Measurements from ENCODE around the gene TRIM6.
A peak's percentile ranks its signal among the peaks of the same experiment; 100 is the strongest.
"Not testable (repeated sequence)": the region's sequence is repeated elsewhere in the genome, so short reads cannot be mapped to it uniquely, and the experiment has no call there.

The TRIM6 gene

DNA sequence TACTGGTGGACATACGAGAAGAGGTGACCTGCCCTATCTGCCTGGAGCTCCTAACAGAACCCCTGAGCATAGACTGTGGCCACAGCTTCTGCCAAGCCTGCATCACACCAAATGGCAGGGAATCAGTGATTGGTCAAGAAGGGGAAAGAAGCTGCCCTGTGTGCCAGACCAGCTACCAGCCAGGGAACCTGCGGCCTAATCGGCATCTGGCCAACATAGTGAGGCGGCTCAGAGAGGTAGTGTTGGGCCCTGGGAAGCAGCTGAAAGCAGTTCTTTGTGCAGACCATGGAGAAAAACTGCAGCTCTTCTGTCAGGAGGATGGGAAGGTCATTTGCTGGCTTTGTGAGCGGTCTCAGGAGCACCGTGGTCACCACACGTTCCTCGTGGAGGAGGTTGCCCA, 6.9 kb downstream of the TRIM6 start:
- DNase-seq (ENCODE audit: low read depth in 2 of 2): no peak

DNA sequence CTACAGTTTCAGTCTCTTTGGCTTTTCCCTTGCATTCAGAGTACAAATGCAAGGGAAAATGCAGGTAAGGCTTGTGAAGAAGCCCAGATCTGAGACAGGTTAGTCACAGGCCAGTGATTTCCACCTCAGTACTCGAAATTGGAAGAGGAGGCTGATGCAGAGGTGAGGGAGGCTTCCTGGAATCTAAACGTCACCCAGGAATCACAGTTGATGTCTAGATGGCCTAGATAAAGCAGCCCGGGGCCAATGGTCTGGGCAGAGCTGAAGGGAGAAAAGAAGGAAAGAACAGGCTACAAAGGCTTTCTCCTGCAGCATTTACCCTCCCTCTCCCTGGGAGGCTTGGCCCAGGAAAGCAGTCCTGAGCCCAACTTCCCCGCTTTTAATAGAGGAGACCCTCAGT, 8.5 kb downstream of the TRIM6 start:
- DNase-seq (ENCODE audit: low read depth in 2 of 2): no peak

DNA sequence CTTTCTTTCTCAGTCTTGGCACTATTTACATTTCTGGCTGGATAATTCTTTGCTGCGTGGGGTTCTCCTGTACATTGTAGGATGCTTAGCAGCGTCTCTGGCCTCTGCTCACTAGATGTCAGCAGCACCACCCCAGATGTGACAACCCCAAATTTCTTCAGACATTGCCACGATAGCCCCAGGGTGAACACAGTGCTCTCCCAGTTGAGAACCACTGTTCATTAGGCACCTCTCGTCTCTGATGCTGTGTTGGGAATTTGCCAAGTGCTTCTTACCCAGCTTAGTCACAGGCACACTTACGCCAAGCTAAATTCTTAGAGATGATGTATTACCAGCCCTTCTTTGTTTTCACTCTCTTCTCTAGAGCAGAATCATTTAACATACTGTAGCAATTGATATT, 9.4 kb downstream of the TRIM6 start:
- no peak for DNase-seq (ENCODE audit: low read depth in 2 of 2)

DNA sequence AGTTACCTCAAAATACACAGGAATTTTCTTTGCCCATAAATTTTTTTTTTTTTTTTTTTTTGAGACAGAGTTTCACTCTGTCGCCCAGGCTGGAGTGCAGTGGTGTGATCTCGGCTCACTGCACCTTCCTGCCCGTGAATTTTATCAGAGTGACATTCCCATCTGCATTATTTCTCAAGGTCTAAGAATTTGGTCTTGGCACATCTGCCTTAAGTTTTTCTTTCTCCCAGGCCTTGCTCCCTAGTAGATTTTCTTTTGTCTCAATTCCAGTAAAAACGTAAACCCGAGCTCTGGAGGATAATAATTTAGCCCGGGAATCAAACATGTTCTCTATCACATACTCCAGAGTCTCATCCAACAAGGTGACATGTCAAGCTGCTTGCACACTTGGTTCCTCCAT, 12.4 kb downstream of the TRIM6 start:
- no peak for DNase-seq (ENCODE audit: low read depth in 2 of 2)

DNA sequence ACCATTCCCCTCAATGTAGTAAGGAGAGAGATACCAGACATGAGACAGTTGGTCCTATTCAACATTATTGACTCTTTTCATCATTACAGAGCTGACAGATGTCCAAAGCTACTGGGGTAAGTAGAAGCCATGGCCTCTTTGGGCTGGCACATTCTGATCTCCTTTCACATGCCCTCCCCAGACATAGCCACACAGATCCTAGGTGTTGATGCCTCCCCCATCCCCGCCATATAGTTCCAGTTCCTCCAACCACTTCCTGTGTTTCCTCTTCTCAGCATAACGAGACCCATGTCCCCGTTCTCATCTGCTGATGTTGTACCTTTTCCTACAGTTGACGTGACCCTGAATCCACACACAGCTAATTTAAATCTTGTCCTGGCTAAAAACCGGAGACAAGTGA, 14.0 kb downstream of the TRIM6 start:
- no peak for DNase-seq (ENCODE audit: low read depth in 2 of 2)

DNA sequence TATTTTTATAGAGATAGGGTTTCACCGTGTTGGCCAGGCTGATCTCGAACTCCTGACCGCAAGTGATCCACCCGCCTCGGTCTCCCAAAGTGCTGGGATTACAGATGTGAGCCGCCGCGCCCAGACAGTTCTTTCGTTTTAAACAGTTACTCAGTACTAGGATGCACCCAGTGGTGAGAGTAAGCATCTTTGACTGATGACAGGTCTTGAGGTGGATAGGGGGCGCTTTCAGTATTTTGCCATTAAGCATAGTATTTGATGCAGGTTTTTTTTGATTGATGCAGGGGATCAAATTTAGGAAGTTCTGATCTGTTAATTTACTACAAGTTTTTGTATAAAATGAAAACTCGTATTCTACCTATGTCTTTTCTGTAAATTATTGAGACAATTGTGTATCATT, 15.2 kb downstream of the TRIM6 start:
- DNase-seq (ENCODE audit: low read depth in 2 of 2): no peak

DNA sequence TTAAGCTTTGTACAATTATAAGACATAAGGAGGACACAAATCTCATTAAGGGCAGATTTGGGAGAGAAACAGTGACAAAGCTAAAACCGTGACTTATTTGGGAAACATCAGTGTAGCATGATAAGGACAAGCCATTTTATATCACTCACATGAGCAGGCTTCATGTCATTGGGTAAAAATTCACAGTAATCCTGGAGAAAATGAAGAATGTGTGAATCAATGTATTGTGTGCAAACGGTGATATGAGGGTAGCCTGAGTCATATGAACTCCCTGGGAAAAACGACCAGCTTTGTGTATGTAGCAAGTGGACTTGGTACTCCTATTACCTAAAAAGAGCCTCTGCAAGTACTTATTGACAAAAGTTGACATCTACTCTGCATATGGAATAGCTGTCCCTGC, 22.4 kb downstream of the TRIM6 start:
- DNase-seq (ENCODE audit: low read depth in 2 of 2): no peak

DNA sequence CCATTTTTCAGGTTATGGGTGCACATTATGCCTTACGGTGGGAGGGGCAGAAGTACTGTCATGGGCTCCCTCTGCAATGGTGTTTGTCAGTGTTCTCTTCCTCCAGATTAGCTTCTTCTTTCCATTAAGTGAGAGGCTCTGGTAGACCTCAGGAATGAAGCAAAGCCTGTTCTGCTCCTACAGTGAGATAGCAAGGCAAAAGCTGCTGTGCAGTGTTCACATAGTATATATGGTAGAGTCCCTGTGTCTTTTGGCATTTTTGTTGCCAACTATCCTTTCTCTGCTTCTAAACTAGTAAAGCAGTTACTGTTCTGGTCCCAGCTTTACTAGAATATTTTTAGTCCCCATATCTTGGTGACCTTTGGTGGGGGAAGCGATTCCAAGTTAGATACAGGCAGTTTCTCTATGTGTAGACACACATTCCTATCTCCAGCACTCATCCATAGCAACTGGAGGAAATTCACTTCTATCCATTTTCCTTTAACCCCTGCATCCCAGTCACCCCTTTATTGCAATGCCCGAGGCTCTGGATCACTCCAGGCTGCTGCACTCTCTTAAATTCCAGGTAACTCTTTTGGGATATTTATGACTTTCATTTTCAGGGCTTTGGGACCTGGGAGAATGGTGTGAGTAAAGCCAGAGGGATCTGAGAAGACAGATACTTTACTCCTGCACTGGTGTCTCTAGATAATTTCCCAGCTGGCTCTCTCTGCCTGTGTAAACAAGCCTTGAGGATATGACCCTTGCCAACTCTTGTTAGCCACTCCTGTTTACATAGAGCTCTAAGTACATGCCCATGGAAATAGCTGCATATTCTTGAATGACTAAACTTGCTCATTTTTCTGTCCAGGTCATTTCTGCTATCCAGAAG, 24.4 kb downstream of the TRIM6 start:
- DNase-seq (ENCODE audit: low read depth in 2 of 2): no peak

DNA sequence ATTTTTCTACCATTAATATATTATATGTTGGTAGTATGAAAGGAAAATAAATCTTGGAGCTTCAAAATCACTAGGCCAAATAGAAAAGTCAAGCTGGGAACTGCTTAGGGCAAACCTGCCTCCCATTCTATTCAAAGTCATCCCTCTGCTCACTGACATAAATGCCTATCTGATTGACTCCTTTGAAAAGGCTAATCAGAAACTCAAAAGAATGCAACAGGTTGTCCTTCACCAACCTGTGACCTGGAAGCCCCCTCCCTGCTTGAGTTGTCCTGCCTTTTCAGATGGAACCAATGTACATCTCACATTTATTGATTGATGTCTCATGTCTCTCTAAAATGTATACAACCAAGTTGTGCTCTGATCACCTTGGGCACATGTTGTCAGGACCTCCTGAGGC, 25.1 kb downstream of the TRIM6 start:
- DNase-seq (ENCODE audit: low read depth in 2 of 2): no peak

DNA sequence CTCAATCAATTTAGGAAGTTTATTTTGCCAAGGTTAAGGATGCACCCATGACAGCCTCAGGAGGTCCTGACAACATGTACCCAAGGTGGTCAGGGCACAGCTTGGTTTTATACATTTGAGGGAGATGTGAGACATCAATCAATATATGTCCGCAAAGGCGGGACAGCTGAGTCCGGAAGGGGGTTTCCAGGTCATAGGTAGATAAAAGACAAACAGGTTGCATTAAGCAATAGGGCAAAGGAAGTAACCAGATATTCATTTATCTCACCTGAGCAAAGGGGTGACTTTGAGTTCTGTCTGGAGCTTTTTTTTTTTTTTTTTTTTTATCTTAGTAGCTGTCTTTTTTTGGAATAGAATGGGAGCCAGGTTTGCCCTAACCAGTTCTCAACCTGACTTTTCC, 26.4 kb downstream of the TRIM6 start:
- DNase-seq (ENCODE audit: low read depth in 2 of 2): no peak

DNA sequence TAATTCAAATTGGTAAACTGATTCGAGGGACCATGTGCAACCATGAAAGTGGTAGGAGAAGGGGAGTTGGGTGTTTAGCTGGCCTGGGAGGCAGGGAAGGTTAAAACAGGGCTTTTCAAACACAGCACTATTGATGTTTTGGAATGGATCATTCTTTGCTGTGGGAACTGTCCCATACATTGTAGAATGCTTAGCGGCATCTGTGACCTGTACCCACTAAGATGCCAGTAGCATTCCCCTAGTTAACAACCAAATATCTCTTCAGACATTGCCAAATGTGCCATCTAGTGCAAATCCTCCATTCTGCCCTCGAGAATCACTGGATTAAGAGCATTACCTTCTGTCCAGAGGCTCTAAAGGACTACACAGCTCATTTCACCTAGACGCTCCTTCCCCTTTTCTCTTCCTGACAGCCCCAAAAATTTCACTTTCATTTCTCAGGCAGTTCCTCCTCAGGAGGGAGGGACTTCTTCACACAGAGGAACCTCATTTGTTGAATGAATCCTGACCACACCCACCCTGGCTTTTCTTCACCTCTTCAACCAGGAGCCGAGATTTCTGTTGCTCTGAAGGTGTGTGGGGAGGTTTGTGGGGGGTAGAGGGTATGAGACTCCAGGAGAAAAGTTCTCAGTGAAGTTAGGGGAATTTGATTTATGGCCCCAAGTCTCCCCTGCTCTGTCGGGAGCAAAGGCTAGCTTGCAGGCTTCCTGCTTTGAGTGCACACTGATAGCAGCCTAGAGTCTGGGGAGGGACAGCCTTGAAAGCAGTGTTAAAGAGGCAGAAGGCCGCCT, 28.2 kb downstream of the TRIM6 start, which contains the start of gene TRIM34:
TSS of gene TRIM34 (plus strand) at position 513 of the 791 bp plus-strand sequence. CDS start 7,331 bp downstream, outside the sequence.
- DNase-seq (ENCODE audit: low read depth in 2 of 2): peak; percentile 23 to 29

DNA sequence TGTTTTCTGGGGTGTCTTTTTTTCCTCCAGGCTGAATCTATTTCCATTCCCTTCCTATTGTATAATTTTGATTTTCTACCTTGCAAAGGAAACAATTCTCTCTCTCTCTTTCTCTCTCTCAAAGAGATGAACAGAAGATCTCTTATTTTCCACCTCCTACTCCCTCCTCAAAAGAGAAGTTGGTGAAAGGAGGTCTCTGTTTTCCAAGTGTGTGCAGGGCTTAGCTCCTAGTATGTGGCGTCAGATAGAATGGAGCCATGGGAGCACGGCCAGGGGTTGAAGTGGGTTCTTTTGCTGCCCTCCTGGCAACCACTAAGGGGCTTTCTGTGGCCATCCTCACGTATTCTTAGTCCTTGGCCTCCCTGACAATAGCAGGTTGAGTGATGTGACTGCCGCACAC, 28.8 kb downstream of the TRIM6 start:
- DNase-seq (ENCODE audit: low read depth in 2 of 2): no peak

DNA sequence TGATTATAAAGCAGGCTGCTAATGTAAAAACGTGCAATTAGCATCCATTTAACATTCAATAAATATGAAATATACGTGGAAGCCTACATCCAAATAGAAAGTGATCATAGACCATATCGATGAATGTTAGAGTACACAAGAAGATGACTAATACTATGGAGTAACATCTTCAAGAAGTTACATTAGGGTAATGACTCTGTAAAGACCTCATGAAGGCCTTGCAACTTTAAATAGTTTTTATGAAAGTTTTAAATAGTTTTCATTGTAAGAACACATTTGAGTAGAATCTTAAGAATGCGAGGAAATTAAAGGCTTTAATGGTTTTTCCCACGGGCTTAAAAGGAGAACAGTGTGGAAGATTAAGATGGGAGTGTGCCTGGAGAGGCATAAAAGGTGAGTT, 29.8 kb downstream of the TRIM6 start:
- DNase-seq (ENCODE audit: low read depth in 2 of 2): no peak

DNA sequence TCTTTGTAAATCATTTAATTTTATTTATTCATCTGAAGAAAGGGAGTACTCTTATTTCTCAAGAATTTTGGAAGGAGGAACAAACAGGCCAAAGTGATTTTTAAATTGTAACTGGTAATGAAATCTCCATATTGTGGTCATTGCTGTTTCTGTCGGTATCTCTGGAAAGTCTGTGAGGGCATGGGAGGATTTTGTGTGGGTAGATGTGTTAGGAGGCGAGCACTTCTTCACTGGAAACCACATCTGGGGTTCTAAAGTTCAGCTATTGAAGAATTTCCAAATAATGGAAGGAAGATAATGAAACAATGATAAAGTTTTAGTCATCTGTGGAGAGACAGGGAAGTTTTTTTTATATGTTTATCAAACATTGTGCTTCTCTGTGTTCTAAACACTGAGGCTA, 35.0 kb downstream of the TRIM6 start:
- no peak for DNase-seq (ENCODE audit: low read depth in 2 of 2)

DNA sequence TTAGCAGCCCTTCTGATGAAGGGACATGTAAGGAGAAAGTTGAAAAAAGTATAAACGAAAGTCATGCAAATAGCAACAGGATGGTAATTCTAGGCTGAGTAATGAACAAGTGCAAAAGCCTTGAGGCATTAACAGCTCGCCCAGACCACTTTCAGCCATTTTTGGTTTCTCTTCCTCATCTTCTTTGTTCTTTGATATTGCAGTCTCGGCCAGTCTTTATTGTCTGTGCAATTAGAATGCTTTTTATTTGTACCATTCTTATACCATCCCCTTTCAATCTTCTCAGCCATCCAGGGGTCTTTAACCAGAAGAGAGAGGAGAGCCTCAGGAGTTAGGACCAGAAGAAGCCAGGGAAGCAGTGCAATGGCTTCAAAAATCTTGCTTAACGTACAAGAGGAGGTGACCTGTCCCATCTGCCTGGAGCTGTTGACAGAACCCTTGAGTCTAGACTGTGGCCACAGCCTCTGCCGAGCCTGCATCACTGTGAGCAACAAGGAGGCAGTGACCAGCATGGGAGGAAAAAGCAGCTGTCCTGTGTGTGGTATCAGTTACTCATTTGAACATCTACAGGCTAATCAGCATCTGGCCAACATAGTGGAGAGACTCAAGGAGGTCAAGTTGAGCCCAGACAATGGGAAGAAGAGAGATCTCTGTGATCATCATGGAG, 35.7 kb downstream of the TRIM6 start:
- DNase-seq (ENCODE audit: low read depth in 2 of 2): no peak

DNA sequence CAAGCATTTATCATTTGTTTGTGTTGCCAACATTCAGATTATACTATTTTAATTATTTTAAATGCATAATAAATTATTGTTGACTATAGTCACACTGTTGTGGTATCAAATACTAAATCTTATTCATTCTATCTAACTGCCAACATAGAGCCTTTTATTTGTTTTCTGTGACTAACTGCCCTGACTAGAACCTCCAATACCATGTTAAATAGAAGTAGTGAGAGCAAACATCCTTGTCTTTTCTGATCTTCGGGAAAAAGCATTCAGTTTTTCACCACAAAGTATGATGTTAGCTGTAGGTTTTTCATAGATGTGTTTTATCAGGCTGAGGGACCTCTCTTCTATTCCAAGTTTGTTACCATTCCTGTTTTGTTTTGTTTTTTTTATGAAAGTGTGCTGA, 43.5 kb downstream of the TRIM6 start:
- no peak for DNase-seq (ENCODE audit: low read depth in 2 of 2)

DNA sequence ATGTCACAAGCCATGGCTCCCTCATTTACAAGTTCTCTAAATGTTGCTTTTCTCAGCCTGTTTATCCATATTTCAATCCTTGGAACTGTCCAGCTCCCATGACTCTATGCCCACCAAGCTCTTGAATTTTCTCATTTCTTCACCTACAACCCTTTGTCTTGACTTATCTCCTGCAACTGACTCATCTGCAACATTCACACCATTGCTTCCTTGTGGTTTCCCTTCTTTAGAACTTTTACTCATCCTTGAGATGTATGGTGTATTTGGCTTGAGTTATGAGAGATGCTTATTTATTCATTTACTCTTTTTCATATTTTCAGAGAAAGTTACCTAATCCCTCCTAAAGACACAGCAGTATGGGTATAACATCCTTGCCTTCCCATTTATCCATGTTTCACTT, 47.1 kb downstream of the TRIM6 start:
- no peak for DNase-seq (ENCODE audit: low read depth in 2 of 2)

DNA sequence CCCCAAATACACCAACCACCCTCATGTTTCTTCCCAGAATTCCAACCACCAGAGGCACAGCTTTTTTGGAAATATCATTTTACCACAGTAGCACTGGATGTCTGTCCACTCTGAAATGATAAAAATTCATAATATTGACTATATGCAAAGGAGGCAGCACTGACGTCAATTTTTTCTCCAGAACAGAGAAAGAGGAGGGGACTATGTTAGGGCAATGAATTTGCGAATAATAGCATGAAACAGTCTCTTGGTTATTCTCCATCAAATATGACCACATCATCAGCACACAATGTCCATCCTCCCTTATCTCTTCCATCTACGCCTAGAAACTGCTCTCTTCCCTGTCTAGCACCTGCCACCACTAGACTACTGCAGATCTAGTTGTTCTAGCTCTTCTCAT, 49.7 kb downstream of the TRIM6 start:
- no peak for DNase-seq (ENCODE audit: low read depth in 2 of 2)

DNA sequence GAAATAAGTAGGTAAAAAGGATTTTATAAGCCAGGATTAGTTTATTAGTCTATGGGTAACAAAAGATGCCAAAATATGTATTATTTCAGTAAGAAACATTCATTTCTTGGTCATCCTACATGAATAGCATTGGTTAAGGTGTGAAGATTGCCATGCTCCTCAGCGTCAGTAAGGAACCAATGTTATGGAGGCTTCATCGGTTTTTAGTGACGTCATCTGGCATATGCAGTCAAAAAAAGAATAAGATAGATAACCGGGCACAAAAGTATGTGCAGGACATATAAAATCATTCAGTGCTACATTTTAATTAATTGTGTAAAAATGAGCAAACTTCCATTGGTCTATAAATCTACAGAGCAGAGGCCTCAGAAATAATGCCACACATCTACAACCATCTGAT, 59.0 kb downstream of the TRIM6 start:
- no peak for DNase-seq (ENCODE audit: low read depth in 2 of 2)

DNA sequence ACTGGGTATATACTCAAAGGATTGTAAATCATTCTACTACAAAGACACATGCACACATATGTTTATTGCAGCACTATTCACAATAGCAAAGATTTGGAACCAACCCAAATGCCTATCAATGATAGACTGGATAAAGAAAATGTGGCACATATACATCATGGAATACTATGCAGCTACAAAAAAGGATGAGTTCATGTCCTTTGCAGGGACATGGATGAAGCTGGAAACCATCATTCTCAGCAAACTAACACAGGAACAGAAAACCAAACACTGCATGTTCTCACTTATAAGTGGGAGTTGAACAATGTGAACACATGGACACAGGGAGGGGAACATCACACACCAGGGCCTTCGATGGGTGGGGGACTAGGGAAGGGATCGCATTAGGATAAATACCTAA, 60.5 kb downstream of the TRIM6 start:
- not testable (repeated sequence) for DNase-seq (ENCODE audit: low read depth in 2 of 2)

DNA sequence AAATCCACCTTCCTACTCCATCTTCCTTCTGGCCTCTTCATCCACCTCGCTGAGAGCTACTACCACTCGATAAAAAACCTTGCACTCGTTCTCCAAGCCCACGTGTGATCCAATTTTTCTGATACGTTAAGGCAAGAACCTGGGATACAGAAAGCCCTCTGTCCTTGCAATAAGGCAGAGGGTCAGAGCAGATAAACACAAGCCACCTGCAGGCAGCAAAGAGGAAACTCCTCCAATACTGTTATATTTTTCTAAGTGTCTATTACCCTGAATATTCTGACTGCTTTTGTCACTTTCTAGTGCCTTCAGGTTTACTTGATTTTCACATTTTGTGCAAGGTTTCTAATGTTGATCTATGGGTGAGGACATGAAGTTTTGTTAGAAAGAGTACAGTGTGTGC, 61.9 kb downstream of the TRIM6 start:
- no peak for DNase-seq (ENCODE audit: low read depth in 2 of 2)
